ENCODE data around the gene CDC42EP4. TPM values are rescaled to one million over a fixed set of nuclear protein-coding genes. Genes with fewer than 3 reads are reported as not detected.

Gene CDC42EP4
- total and polyA plus RNA-seq, 9 of the 15 experiments (the other 6 are each of a cell fraction or from before 2014, with no cell fraction given): 0.65 to 20.8 (median 12.3) TPM

GRCh38 chr17:73359352-73359751 is 47.6 kb upstream of the CDC42EP4 start (continued):
- TF ChIP-seq KAT7 (CRISPR knock-in tag; IDR thresholded peaks at IDR 0.05; ENCODE audit: borderline replicate concordance) (no peak), KLF6 (CRISPR knock-in tag; IDR thresholded peaks at IDR 0.05; ENCODE audit: borderline replicate concordance) (no peak), ATF6 (CRISPR knock-in tag; IDR thresholded peaks at IDR 0.05) (no peak)

GRCh38 chr17:73358668-73359067 is 46.9 kb upstream of the CDC42EP4 start:
- 2% methylated on average over 6 of the region's 9 CpGs for WGBS (ENCODE audit: insufficient coverage, low coverage, missing lambda C conversion rate)
- in situ Hi-C loops (cut with MboI) (no loop called here), intact Hi-C loops (cut with micrococcal nuclease) (no loop called here)
- no TSS peak for BruUV-seq (replicated peaks)
- TF ChIP-seq FOXJ2 (tag; IDR thresholded peaks at IDR 0.05) (no peak), DNMT1 (IDR thresholded peaks at IDR 0.05) (no peak), BCLAF1 (IDR thresholded peaks at IDR 0.05; ENCODE audit: borderline replicate concordance in 1 of 2, control insufficient read depth in 1 of 2, low read depth in 2 of 2, low read length in 1 of 2) (no peak), ASH1L (IDR thresholded peaks at IDR 0.05; ENCODE audit: borderline replicate concordance, low read depth, partially characterized antibody) (no peak), NFIX (CRISPR knock-in tag; IDR thresholded peaks at IDR 0.05; ENCODE audit: low read depth) (no peak), POLR2H (tag; IDR thresholded peaks at IDR 0.05; ENCODE audit: low read depth) (no peak), BCOR (IDR thresholded peaks at IDR 0.05) (no peak), ZNF140 (CRISPR knock-in tag; IDR thresholded peaks at IDR 0.05) (no peak), POLR2AphosphoS5 (IDR thresholded peaks at IDR 0.05; ENCODE audit: control insufficient read depth, insufficient read depth, low read depth, low read length) (no peak), ZNF280B (CRISPR knock-in tag; IDR thresholded peaks at IDR 0.05) (no peak), ZNF133 (CRISPR knock-in tag; IDR thresholded peaks at IDR 0.05) (no peak)
- H3K4me3 ChIP-seq: no peak overlapping the region
- DNase-seq (ENCODE audit: extremely low read depth in 1 of 4, low spot score in 3 of 4) (no peak), ATAC-seq (no peak), FAIRE-seq (no peak)
- CTCF ChIA-PET (ENCODE audit: low intra/inter-chr PET ratio): no interaction called here
- no peak overlapping the region for H3K4me2 ChIP-seq (ENCODE audit: insufficient read depth, low read length)
- POLR2A ChIA-PET: interaction anchor here (0.6 kb wide), 1 partner anchor 118 kb away, joined by 3 read pairs; no protein-coding TSS in a partner anchor
- no peaks in the 10 kb centered on the region for H3K9me3 ChIP-seq (replicated peaks; ENCODE audit: control insufficient read depth, insufficient read depth, low read depth, low read length)
- H3K9ac ChIP-seq (ENCODE audit: insufficient read depth in 1 of 2, low read depth in 2 of 2, low read length in 2 of 2): no peak overlapping the region
- peaks cover 0 to 10% of the 10 kb centered on the region in 2 experiments; a peak in 2 of 5 replicates for H3K4me1 ChIP-seq (replicated peaks in 1 of 2; ENCODE audit: control insufficient read depth in 2 of 2, insufficient read depth in 2 of 2, low read length in 2 of 2)
- peaks cover 42 to 83% of the 10 kb centered on the region in 2 experiments; a peak in 4 of 5 replicates for H3K27me3 ChIP-seq (ENCODE audit: control insufficient read depth in 2 of 2, insufficient read depth in 2 of 2, low read length in 2 of 2)
- H4K20me1 ChIP-seq (replicated peaks; ENCODE audit: control insufficient read depth, insufficient read depth, low read length): no peaks in the 10 kb centered on the region; the same call in 1 of the 2 replicates
- no peak overlapping the region for H2AFZ ChIP-seq (ENCODE audit: low read depth, low read length)
- no peak overlapping the region for H3K27ac ChIP-seq (ENCODE audit: extremely low read depth, low read depth, low read length)
- H3K9me1 ChIP-seq (ENCODE audit: control insufficient read depth, insufficient read depth, low read length): no peaks in the 10 kb centered on the region
- no peaks in the 10 kb centered on the region for H3K79me2 ChIP-seq (ENCODE audit: control insufficient read depth, insufficient read depth, low read length)
- no peaks in the 10 kb centered on the region for H3K36me3 ChIP-seq (ENCODE audit: control insufficient read depth, insufficient read depth, low read length)
